Karpas-422 (cell line): ENCODE measurements around the gene NAA20. TPM values are rescaled to one million over a fixed set of nuclear protein-coding genes. Genes with fewer than 3 reads are reported as not detected.
A peak's percentile ranks its signal among the peaks of the same experiment; 100 is the strongest.
"Not testable (repeated sequence)": the region's sequence is repeated elsewhere in the genome, so short reads cannot be mapped to it uniquely, and the experiment has no call there.

Experiments used
- DNase-seq: peaks from one replicate; pipeline ENCODE4 v3.0.0-alpha.2; 2015
- H2AFZ ChIP-seq: fragments of 200-600 bp; sonication (generic); 2 replicates; pipeline ENCODE4 v1.6.1; 2014; ENCODE audit warnings: antibody characterized with exemption, low read length, mixed read lengths
- H3K27ac ChIP-seq: fragments of 200-600 bp; sonication (generic); 2 replicates; pipeline ENCODE4 v1.5.1; 2014; ENCODE audit warnings: mild to moderate bottlenecking, low read length, moderate library complexity
- H3K27me3 ChIP-seq: fragments of 200-600 bp; sonication (generic); 2 replicates; pipeline ENCODE4 v1.6.1; 2014; ENCODE audit warnings: low read length, mixed read lengths
- H3K36me3 ChIP-seq: fragments of 200-600 bp; sonication (generic); 2 replicates; pipeline ENCODE4 v1.6.1; 2014; ENCODE audit warnings: low read length, mixed read lengths; ENCODE audit not compliant: insufficient read depth
- H3K4me1 ChIP-seq: fragments of 200-600 bp; sonication (generic); 2 replicates; pipeline ENCODE4 v1.6.1; 2014; ENCODE audit warnings: mild to moderate bottlenecking, low read length, mixed read lengths
- H3K4me2 ChIP-seq: fragments of 200-600 bp; sonication (generic); 2 replicates; pipeline ENCODE4 v1.6.1; 2014; ENCODE audit warnings: low read length, low read depth, mild to moderate bottlenecking; ENCODE audit not compliant: poor library complexity, severe bottlenecking
- H3K4me3 ChIP-seq: fragments of 200-600 bp; sonication (generic); 2 replicates; pipeline ENCODE4 v1.5.1; 2014; ENCODE audit warnings: mild to moderate bottlenecking, antibody characterized with exemption, low read length, mixed read lengths
- H3K79me2 ChIP-seq: fragments of 200-600 bp; sonication (generic); 2 replicates; pipeline ENCODE4 v1.6.1; 2014; ENCODE audit warnings: mild to moderate bottlenecking, low read length, mixed read lengths
- H3K9ac ChIP-seq: fragments of 200-600 bp; sonication (generic); 2 replicates; pipeline ENCODE4 v1.6.0; 2014; ENCODE audit warnings: low read length
- H3K9me2 ChIP-seq: fragments of 200-600 bp; sonication (generic), shearing (Covaris generic); replicated peaks from 2 replicates; pipeline ENCODE4 v1.6.0; 2014; ENCODE audit warnings: mild to moderate bottlenecking, low read length, moderate library complexity; ENCODE audit not compliant: insufficient read depth
- H3K9me3 ChIP-seq: fragments of 300-700, 200-600 bp; sonication (generic); 2 replicates; pipeline ENCODE4 v1.6.1; 2014; ENCODE audit warnings: low read length, mixed read lengths
- H4K20me1 ChIP-seq: fragments of 200-600 bp; sonication (generic); 2 replicates; pipeline ENCODE4 v1.6.1; 2014; ENCODE audit warnings: mild to moderate bottlenecking, antibody characterized with exemption, low read length, low read depth; ENCODE audit not compliant: insufficient read depth
- total RNA-seq: library from RNA; depleted of rRNA; stranded (reverse); fragments of >200 nt; shearing (Covaris generic); gene quantifications from 2 replicates; pipeline ENCODE4 v1.2.3, GENCODE V29; 2014; ENCODE audit warnings: low replicate concordance

NAA20 gene
- total RNA-seq, 1 experiment from 2014 or later = 32.8 TPM

GRCh38 chr20:19996222-19996621 is 20.9 kb upstream of the NAA20 start:
- Histone ChIP-seq H3K9me3 (no peaks in the 10 kb centered on the region), H3K4me1 (no peaks in the 10 kb centered on the region), H3K27me3 (no peaks in the 10 kb centered on the region; the same call in 1 of the 2 replicates), H3K9ac (no peak overlapping the region), H3K9me2 (no peaks in the 10 kb centered on the region), H4K20me1 (no peaks in the 10 kb centered on the region), H2AFZ (no peak overlapping the region), H3K27ac (no peak overlapping the region), H3K79me2 (no peaks in the 10 kb centered on the region), H3K4me2 (no peak overlapping the region), H3K4me3 (no peak overlapping the region), H3K36me3 (no peaks in the 10 kb centered on the region)
- DNase-seq = no peak

- Histone ChIP-seq H3K4me1 (no peaks in the 10 kb centered on the region), H4K20me1 (no peaks in the 10 kb centered on the region), H3K79me2 (no peaks in the 10 kb centered on the region), H3K27me3 (no peaks in the 10 kb centered on the region; the same call in 1 of the 2 replicates), H3K27ac (no peak overlapping the region), H3K4me2 (no peak overlapping the region), H3K9me3 (no peaks in the 10 kb centered on the region), H2AFZ (no peak overlapping the region), H3K9ac (no peak overlapping the region), H3K36me3 (no peaks in the 10 kb centered on the region), H3K9me2 (no peaks in the 10 kb centered on the region), H3K4me3 (no peak overlapping the region)
- no peak for DNase-seq
Measured at GRCh38 chr20:19996917-19997316, 20.2 kb upstream of the NAA20 start.

- no peak overlapping the region for H3K4me2 ChIP-seq
- H3K79me2 ChIP-seq = no peaks in the 10 kb centered on the region
- no peaks in the 10 kb centered on the region for H3K9me2 ChIP-seq
- no peak for DNase-seq
- no peak overlapping the region for H2AFZ ChIP-seq
- H3K4me1 ChIP-seq = peaks cover 12% of the 10 kb centered on the region
- no peaks in the 10 kb centered on the region for H3K36me3 ChIP-seq
- no peaks in the 10 kb centered on the region for H3K27me3 ChIP-seq
- H3K4me3 ChIP-seq = no peak overlapping the region
- no peaks in the 10 kb centered on the region for H3K9me3 ChIP-seq
- H3K27ac ChIP-seq = no peak overlapping the region
- H4K20me1 ChIP-seq = no peaks in the 10 kb centered on the region
- H3K9ac ChIP-seq = no peak overlapping the region
Measured at GRCh38 chr20:19998990-19999705, 18.0 kb upstream of the NAA20 start.

- H3K9me2 ChIP-seq = no peaks in the 10 kb centered on the region
- no peak for DNase-seq
- H3K27me3 ChIP-seq = no peaks in the 10 kb centered on the region
Measured at GRCh38 chr20:20000211-20000968, 16.8 kb upstream of the NAA20 start.

GRCh38 chr20:20002101-20002998 is 14.8 kb upstream of the NAA20 start:
- peaks cover 18% of the 10 kb centered on the region for H3K4me1 ChIP-seq
- H3K9me3 ChIP-seq = no peaks in the 10 kb centered on the region
- H3K9me2 ChIP-seq = no peaks in the 10 kb centered on the region
- no peak overlapping the region for H3K4me3 ChIP-seq
- no peaks in the 10 kb centered on the region for H3K27me3 ChIP-seq
- H4K20me1 ChIP-seq = no peaks in the 10 kb centered on the region
- DNase-seq = no peak
- no peak overlapping the region for H3K27ac ChIP-seq
- H3K36me3 ChIP-seq = no peaks in the 10 kb centered on the region
- H3K79me2 ChIP-seq = no peaks in the 10 kb centered on the region
- no peak overlapping the region for H2AFZ ChIP-seq
- no peak overlapping the region for H3K9ac ChIP-seq
- no peak overlapping the region for H3K4me2 ChIP-seq

More at GRCh38 chr20:20000211-20000968, 16.8 kb upstream of the NAA20 start:
- Histone ChIP-seq H3K27ac (no peak overlapping the region), H4K20me1 (no peaks in the 10 kb centered on the region), H3K36me3 (no peaks in the 10 kb centered on the region), H2AFZ (no peak overlapping the region), H3K4me1 (peaks cover 18% of the 10 kb centered on the region), H3K79me2 (no peaks in the 10 kb centered on the region), H3K9me3 (no peaks in the 10 kb centered on the region), H3K4me2 (no peak overlapping the region), H3K9ac (no peak overlapping the region), H3K4me3 (no peak overlapping the region)

- Histone ChIP-seq H3K36me3 (no peaks in the 10 kb centered on the region), H3K4me1 (peaks cover 18% of the 10 kb centered on the region), H2AFZ (no peak overlapping the region), H3K27ac (no peak overlapping the region), H3K9me3 (no peaks in the 10 kb centered on the region), H3K4me3 (no peak overlapping the region), H3K27me3 (no peaks in the 10 kb centered on the region), H4K20me1 (no peaks in the 10 kb centered on the region), H3K4me2 (peak overlapping the region; percentile 32), H3K9ac (no peak overlapping the region), H3K79me2 (no peaks in the 10 kb centered on the region), H3K9me2 (no peaks in the 10 kb centered on the region)
- DNase-seq = no peak
Measured at GRCh38 chr20:20003031-20003954, 13.9 kb upstream of the NAA20 start.

GRCh38 chr20:20003955-20004322 is 13.2 kb upstream of the NAA20 start:
- not testable (repeated sequence) for H3K4me2 ChIP-seq, H3K79me2 ChIP-seq, H3K27me3 ChIP-seq, H3K4me3 ChIP-seq, H3K36me3 ChIP-seq, H3K27ac ChIP-seq, H3K9ac ChIP-seq, H2AFZ ChIP-seq, H3K9me2 ChIP-seq, H4K20me1 ChIP-seq, H3K9me3 ChIP-seq, DNase-seq
- H3K4me1 ChIP-seq = peaks cover 18% of the 10 kb centered on the region
